Stimulated activated CD4-positive, alpha-beta T cell treated with anti-CD3 and anti-CD28 coated beads, Interleukin-4, amount 100 ng/mL, for 1 hour (primary cell): ENCODE results near the gene PDCD11.
"Not testable (repeated sequence)": the region's sequence is repeated elsewhere in the genome, so short reads cannot be mapped to it uniquely, and the experiment has no call there.

ENCODE experiments used
- DNase-seq: peaks from one replicate; pipeline ENCODE4 v3.0.0-alpha.2; 2020

The PDCD11 gene

DNA sequence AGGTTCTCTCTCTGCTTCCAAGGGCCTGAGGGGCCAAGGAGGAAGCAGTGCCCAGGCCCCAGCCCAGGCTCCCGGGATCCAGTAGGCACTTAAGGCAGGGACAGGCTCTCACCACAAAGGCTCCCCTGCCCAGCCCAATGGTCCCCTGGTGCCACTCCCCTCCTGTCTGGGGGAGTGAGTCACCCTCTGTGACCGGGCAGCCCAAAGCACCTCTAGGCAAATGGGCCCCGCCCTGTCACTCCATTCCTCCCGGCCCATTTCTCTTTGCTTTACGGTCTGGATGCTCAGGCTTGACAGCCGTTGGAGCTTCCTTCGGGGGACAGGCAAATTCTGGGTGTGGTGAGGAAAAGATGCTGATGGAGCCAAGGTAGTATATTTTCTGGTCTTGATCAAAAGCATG, 82.7 kb downstream of the PDCD11 start, which contains the start of gene CALHM3:
TSS of gene CALHM3 (minus strand) at position 106 of the 400 bp plus-strand sequence. CDS start 208 bp downstream, outside the sequence.
- no peak for DNase-seq

DNA sequence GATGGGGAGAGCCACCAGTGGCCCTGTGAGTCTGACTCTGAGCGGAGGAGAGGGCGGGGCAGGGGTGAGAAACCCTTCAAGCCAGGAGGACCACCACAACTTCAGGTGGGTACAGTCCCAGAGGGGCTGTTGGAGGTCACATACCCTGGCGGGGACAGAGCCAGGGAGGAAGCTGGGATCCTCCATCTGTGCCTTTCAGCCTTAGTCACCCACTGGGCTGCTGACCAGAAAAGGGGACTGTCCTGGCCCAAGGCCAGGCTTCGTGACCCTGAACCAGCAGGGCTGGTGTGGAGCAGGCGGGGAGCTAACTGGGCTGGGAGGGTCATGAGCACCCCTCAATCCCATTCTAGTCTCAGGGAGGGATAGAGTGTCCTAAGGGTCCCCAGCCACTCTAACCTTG, 84.1 kb downstream of the PDCD11 start:
- no peak for DNase-seq

DNA sequence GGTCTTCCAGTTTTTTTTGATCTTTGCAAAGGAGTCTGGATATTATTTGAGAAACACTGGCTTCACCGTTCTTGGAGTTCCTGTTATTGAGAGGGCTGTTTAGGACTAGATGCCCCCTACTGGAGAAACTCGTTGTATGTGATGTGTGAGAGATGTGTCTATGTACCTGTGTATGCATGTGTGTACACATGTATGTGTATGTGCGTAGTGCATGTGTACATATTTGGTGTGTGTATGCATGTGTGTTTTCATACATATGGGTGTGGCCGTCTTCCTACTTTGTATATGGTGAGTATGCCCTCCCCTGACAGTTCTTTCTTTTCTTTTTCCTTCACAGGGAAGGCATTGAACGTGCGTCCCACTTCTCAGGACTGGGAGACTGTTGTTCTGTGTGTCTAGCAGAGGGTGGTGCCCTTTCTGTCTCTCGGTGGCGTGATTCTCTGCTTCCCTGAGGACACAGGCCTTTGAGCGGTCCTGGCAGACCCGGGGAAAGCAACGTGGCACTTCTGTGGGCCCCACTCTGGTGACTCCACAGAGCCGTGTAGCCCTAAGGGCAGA, 85.6 kb downstream of the PDCD11 start:
- DNase-seq = no peak

DNA sequence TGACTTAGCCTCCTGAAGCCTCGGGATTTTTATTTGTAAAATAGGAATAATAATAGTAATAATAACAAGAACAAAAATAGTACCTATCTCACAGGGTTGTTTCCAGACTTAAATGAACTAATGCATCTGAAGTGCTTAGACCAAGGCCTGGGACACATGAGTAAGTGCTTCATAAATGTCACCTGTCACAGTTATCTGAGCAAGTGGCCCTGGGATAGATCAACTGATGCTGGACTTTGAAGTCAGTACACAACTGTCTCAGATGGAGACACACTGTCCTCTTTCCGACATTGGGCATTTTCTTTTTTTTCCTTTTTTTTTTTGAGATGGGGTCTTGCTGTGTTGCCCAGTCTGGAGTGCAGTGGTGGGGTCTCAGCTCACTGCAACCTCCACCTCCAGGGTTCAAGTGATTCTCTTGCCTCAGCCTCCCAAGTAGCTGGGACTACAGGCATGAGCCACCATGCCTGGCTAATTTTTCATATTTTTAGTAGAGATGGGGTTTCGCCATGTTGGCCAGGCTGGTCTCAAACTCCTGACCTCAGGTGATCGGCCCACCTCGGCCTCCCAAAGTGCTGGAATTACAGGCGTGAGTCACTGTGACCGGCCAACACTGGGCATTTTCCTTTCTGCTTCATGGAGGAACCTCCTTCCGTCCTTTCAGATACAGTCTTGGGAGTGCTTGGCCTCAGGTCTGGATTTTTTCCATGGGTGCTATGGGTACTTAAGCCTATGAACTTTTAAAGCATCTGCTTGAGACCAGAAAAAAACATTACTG, 90.4 kb downstream of the PDCD11 start:
- DNase-seq = not testable (repeated sequence)

DNA sequence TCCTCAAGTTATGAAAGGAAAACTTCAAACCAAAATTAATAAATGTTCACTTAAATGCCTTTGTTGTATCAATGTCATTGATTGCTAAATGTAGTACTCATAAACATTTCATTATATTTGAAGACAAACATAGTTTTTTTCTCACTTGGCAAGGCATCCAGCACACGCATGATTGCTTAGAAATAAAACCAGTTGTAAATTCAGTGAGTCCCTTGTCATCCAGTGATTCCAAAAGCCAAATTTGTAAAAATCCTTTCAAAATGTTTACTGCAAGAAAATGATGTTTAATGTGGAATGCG, 90.9 kb downstream of the PDCD11 start:
- DNase-seq = no peak

DNA sequence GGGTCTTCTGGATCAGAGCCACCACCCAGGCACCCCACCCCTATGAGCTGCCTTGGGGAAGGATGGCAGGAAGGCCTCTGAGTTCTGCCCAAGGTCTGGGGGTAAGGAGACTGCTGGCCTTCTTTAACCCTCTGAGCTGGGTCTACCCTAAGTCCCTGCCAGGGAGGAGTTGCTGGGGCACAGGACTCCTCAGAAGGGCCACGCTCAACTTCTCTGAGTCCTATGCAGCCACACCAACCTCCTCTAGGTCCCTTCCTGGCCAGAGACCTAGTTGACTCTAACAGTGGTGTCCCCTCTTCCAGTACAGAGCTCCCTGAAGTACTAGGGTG, 94.5 kb downstream of the PDCD11 start:
- DNase-seq = no peak

DNA sequence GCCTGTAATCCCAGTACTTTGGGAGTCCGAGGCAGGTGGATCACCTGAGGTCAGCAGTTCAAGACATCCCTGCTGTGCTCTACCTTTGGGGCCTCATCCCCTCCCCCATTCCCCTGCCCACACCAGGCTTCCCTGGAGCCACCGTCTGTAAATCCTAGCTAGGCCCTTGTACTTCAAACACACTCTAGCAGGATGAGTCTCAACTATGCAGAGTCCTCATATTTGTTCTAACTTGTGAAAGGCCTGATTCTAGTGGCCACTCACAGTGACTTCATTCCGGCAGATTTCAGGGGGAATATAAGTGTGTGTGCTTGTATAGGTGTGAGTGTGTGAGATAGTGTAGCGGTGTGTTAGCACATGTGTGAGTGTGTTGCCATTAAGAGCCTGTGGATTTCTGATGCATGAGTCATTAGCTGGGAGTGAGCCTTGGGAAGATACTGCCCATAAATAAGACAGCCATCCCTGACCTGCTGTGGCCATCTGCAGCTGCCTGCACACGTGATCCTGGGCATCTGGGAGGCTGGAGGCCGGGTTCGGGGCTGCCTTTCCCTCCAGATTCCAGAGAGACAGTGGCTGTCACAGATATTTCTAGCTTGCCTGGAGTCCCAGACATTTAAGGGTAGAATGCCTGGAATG, 95.4 kb downstream of the PDCD11 start:
- no peak for DNase-seq

DNA sequence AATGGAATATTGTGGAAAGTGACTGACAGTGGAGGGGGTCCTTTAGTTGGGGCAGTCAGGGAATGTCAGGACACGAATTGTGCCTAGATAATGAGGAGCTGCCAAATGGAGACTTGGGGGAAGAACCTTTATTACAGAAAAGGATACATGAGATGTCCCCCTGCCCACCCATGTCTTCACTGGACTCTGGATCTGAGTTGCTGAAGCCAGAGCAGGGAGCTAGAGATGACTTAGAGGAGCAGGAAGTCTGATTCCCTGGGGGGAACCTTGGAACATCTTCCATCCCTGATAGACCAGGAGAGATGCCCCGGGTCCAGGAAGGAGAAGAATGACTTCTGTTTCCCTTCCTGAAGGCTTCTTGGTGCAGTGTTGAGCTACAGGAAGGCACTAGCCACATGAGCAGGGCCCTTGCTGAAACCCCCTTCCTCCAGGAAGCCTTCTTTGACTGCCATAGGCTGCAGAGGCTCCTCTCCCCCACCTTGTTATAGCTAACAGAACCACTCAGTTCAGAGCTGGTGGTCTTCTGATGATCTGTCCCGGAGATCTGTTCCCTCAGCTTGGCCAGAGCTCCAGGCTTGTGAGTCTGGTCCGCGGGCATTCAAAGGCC, 96.3 kb downstream of the PDCD11 start:
- no peak for DNase-seq

DNA sequence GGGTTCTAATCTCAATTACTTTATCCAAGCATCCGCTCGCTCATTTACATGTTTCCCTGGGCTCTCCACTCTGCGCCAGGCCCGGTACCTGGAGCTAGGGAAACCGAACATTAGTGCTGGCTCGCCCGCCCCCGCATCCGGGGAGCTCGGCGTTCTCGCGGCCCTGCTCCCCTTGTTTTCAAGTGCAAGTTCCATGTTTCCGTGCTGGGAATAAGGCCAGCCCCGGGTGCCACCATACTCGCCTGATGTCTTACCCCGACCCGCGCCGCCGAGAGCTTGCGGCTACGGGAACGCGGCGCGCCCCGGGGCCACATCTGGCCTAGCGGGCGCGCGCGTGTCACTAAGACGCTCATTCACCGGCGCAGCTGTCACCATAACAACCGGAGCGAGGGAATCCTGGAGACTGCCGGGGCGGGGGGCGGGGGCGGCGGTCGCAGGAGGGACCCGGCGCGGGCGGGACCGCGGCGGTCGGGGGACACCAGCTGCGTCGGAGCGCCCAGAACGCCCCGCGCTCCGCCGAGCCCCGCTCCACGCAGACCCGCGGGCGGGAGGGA, 97.0 kb downstream of the PDCD11 start, which contains the start of gene NEURL1:
TSS of gene NEURL1 (plus strand) at position 344 of the 554 bp plus-strand sequence. CDS start 683 bp downstream, outside the sequence.
- peak; percentile 29 for DNase-seq

DNA sequence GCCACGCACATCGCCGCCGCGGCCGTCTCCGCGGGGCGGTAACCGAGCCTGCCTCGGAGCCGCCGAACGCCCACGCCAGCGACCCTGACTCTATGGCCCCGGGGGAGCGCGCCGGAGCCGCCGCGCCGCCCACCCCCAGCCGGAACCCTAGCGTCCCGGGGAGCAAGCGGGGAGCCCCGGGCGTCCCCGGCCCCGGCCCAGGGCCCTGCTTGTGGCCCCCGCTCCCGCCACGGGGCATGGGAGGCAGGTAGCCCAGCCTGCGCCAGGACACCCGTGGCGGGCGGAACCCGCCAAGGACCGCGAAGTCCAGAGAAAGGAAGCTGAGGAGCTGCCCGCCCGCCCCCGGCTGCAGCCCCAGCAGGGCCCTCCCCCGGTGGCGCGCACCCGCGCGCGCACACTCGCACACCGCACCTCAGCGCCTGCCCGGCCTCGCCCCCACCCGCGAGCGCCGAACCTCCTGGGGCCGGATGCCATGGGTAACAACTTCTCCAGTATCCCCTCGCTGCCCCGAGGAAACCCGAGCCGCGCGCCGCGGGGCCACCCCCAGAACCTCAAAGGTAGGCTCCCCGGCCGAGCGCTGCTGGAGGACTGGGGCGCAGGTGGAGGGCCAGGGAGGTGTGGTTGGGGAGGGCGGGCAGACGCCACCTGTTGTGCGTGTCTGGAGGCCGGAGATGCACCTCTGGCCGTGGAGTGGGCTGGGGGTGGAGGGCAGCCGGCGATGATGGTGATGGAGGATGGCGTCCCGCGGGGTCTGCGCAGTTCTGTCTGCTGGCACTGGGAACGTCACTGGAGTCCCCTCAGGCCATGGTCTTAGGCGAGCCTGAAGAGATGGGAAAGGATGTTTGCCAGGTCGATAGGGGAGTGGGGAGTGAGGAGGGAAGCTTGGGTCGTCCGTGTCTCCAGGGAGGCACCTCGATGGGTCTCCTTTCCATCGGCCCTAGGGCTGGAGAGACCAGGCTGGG, 97.8 kb downstream of the PDCD11 start:
- DNase-seq = peak; percentile 26

DNA sequence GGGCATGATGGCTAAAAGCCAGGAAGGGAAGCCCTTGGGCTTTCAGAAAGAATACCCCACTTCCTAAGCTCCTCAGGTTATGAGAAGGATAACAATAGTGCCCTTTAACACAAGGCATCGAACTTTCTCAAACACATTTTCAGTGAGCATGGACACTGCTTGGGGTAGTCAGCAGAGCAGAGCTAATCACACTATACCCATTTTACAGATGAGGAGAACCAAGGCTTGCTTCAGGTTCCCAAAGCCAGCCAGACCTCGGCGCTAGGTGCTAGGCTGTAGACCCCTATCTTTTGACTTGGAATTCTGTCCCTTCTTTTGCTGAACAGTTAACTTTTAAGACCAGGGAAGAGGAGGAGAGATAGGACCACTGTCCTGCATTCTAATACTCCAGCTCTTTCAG, 98.9 kb downstream of the PDCD11 start:
- no peak for DNase-seq
